GM12878 (cell line): Measurements from ENCODE around the gene CYSTM1. TPM values are rescaled to one million over a fixed set of nuclear protein-coding genes. Genes with fewer than 3 reads are reported as not detected.

ENCODE experiments used
- ATAC-seq: fragments of 200-7000 bp; cut with Tn5 transposase; 3 replicates; pipeline ENCODE4 v1.9.1; 2020; ENCODE audit warnings: mild to moderate bottlenecking, moderate library complexity
- BruUV-seq: library from RNA; stranded (reverse); fragments of 400-500 nt; replicated peaks from 2 replicates; lab custom pipeline; 2021; lab: Mats Ljungman, UMichigan
- CTCF ChIA-PET: fragments of 300-600 bp; sonication (Branson Sonifier 250); formaldehyde crosslinking; extraction: SDS; loops from one replicate; lab custom pipeline; 2021; ENCODE audit warnings: inconsistent platforms; lab: Yijun Ruan, JAX
- POLR2A ChIA-PET: fragments of 350-600 bp; formaldehyde crosslinking; extraction: SDS; loops from one replicate; lab custom pipeline; 2021; ENCODE audit warnings: inconsistent platforms; lab: Charles Lee
- RAD21 ChIA-PET: fragments of 300-600 bp; sonication (Branson Sonifier 250); formaldehyde crosslinking; loops from one replicate; lab custom pipeline; 2023; ENCODE audit warnings: antibody characterized with exemption; ENCODE audit not compliant: unreplicated experiment; lab: Charles Lee
- SMC1A ChIA-PET: fragments of 300-600 bp; sonication (Branson Sonifier 250); formaldehyde crosslinking; loops from one replicate; lab custom pipeline; 2023; ENCODE audit not compliant: unreplicated experiment, uncharacterized antibody; lab: Charles Lee
- DNase-seq: peaks from one replicate; pipeline ENCODE4 v3.0.0-alpha.2; 2011; ENCODE audit warnings: low read depth, low spot score
- FAIRE-seq: peaks from 3 replicates; lab custom pipeline; 2011; peaks lifted over from hg19 to GRCh38; lab: Jason Lieb, UNC
- H2AFZ ChIP-seq: 2 replicates; pipeline ENCODE4 v1.6.0; 2011; ENCODE audit warnings: low read depth, low read length, control low read depth; ENCODE audit not compliant: control insufficient read depth
- H3K27ac ChIP-seq: 2 replicates; pipeline ENCODE4 v1.5.1; 2011; ENCODE audit warnings: control low read depth; ENCODE audit not compliant: control insufficient read depth, insufficient read depth
- H3K27me3 ChIP-seq, 2 experiments: replicated peaks in 1 of 2; 2 replicates each; pipeline versions ENCODE4 v1.6.0 to v1.6.1; 2011; ENCODE audit warnings: low read length in 1 of 2; ENCODE audit not compliant: control insufficient read depth in 2 of 2, insufficient read depth in 2 of 2
- H3K36me3 ChIP-seq, 2 experiments: 2 replicates each; pipeline ENCODE4 v1.5.1; 2011; ENCODE audit warnings: low read length in 1 of 2; ENCODE audit not compliant: control insufficient read depth in 2 of 2, insufficient read depth in 2 of 2
- H3K4me1 ChIP-seq: 2 replicates; pipeline ENCODE4 v1.6.1; 2011; ENCODE audit warnings: mild to moderate bottlenecking, low read length, moderate library complexity, mixed read lengths; ENCODE audit not compliant: control insufficient read depth, insufficient read depth
- H3K4me2 ChIP-seq: 2 replicates; pipeline ENCODE4 v1.6.0; 2011; ENCODE audit warnings: control low read depth; ENCODE audit not compliant: control insufficient read depth, insufficient read depth
- H3K4me3 ChIP-seq: fragments of 200-600 bp; sonication (generic); 2 replicates; pipeline ENCODE4 v1.5.1; 2016
- H3K79me2 ChIP-seq: 2 replicates; pipeline ENCODE4 v1.6.0; 2011; ENCODE audit warnings: low read length; ENCODE audit not compliant: control insufficient read depth, insufficient read depth
- H3K9ac ChIP-seq: 2 replicates; pipeline ENCODE4 v1.8.0; 2011; ENCODE audit warnings: low read length, control low read depth, mixed read lengths; ENCODE audit not compliant: control insufficient read depth, insufficient read depth
- H3K9me3 ChIP-seq: replicated peaks from 3 replicates; pipeline ENCODE4 v1.5.1; 2011; ENCODE audit warnings: mild to moderate bottlenecking, low read length; ENCODE audit not compliant: control insufficient read depth, insufficient read depth
- H4K20me1 ChIP-seq: 2 replicates; pipeline ENCODE4 v1.6.0; 2011; ENCODE audit not compliant: control insufficient read depth, insufficient read depth
- CEBPB ChIP-seq, 2 experiments: fragments of 150-350 bp in 1 of 2; IDR thresholded peaks; 2 replicates each; pipeline ENCODE4 v1.6.1; 2012 to 2014; ENCODE audit warnings: low read depth in 2 of 2, low read length in 2 of 2, borderline replicate concordance in 1 of 2, inconsistent platforms in 1 of 2
- CREB1 ChIP-seq: IDR thresholded peaks from 2 replicates; pipeline ENCODE4 v1.6.1; 2012; ENCODE audit warnings: low read depth, mild to moderate bottlenecking, inconsistent platforms
- FOXK2 ChIP-seq: fragments of 450-650 bp; IDR thresholded peaks from 2 replicates; pipeline ENCODE4 v1.6.1; 2017; ENCODE audit warnings: mild to moderate bottlenecking, moderate library complexity
- KLF5 ChIP-seq: fragments of 450-650 bp; IDR thresholded peaks from 2 replicates; pipeline ENCODE4 v1.6.1; 2014; ENCODE audit warnings: mild to moderate bottlenecking; ENCODE audit not compliant: partially characterized antibody
- NR2F1 ChIP-seq: fragments of 450-650 bp; conservative IDR thresholded peaks from 2 replicates; pipeline ENCODE4 v1.6.1; 2017; ENCODE audit warnings: mild to moderate bottlenecking
- PAX8 ChIP-seq: fragments of 450-650 bp; IDR thresholded peaks from 2 replicates; pipeline ENCODE4 v1.6.1; 2017; ENCODE audit warnings: mild to moderate bottlenecking, moderate library complexity
- RELA ChIP-seq: fragments of 450-650 bp; IDR thresholded peaks from 2 replicates; pipeline ENCODE4 v1.8.0; 2014; ENCODE audit warnings: borderline replicate concordance; ENCODE audit not compliant: partially characterized antibody
- SIX5 ChIP-seq: IDR thresholded peaks from 2 replicates; pipeline ENCODE4 v1.6.1; 2011; ENCODE audit warnings: mild to moderate bottlenecking, low read depth, low read length, moderate library complexity; ENCODE audit not compliant: severe bottlenecking
- SREBF1 ChIP-seq: IDR thresholded peaks from 2 replicates; pipeline ENCODE4 v1.6.1; 2012; ENCODE audit warnings: mild to moderate bottlenecking, low read length
- WGBS: methylation state at CpG from one replicate; pipeline ENCODE4 v1.1.6; 2016; ENCODE audit warnings: low lambda C conversion rate; ENCODE audit not compliant: insufficient replicate concordance, insufficient coverage; ENCODE audit errors: missing lambda C conversion rate; 5-methylcytosine and 5-hydroxymethylcytosine counted together
- in situ Hi-C: fragments of 300-500 bp; cut with MboI; formaldehyde crosslinking; loops from 9 replicates; pipeline ENCODE4 v1.14.3; 2018; ENCODE audit warnings: mixed read lengths
- intact Hi-C: fragments of 100-400 bp; cut with micrococcal nuclease; formaldehyde crosslinking; loops from one replicate; pipeline ENCODE4 v1.14.2; 2022; ENCODE audit not compliant: unreplicated experiment
- polyA plus RNA-seq, 11 experiments: library from polyadenylated mRNA; depleted of rRNA in 4 of 11; unstranded in 6 of 11; stranded (reverse) in 5 of 11; fragments of >200 nt; fragmentation: Nextera tagmentation in 4 of 11; fragmentation: Illumina TruSeq in 1 of 11; extraction: Ambion mirVana in 4 of 11; extraction: Trizol in 1 of 11; gene quantifications; 1 replicate in 1 of 11; 2 replicates in 10 of 11; pipeline versions ENCODE4 v1.2.1 to v1.2.3, GENCODE V29; 2011 to 2016; ENCODE audit warnings: inconsistent platforms in 2 of 11, missing spikeins in 2 of 11, low read depth in 1 of 11
- total RNA-seq, 4 experiments: library from RNA; depleted of rRNA in 3 of 4; stranded (reverse); fragments of >200 nt in 3 of 4; fragmentation: Illumina TruSeq in 1 of 4; extraction: Trizol in 1 of 4; gene quantifications; 2 replicates each; pipeline versions ENCODE4 v1.2.1 to v1.2.3, GENCODE V29; 2013 to 2021
- TF ChIP-seq, protein P1 (sequence below): IDR thresholded peaks from 2 replicates; pipeline ENCODE4 v1.6.1; 2011; ENCODE audit warnings: low read depth, low read length, improper control_type of control experiment, borderline replicate concordance

CYSTM1 gene
- total and polyA plus RNA-seq, 10 of the 15 experiments (the other 5 are each of a cell fraction or from before 2014, with no cell fraction given) = 52.7 to 261 (median 98.7) TPM

DNA sequence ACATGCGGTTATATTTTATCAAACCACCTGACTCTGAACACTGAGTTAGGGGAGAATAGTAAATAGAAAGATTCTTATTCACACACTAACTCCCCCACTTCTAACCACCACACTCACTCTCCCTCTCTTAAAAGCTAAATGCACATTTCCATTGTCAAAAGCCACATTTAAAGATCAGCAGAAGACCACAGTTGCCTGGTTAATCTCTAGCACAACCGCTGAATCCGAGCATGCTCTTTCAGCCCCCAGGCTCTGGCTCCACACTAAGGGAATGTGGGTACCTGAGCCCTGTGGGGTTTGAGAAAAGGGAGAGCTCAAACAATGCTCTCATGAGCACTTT lies 92.2 kb downstream of the CYSTM1 start:
- Histone ChIP-seq H3K4me2 (no peak overlapping the region), H3K4me1 (peaks cover 15% of the 10 kb centered on the region), H4K20me1 (no peaks in the 10 kb centered on the region)
- ATAC-seq (peak; percentile 27), FAIRE-seq (no peak)
- WGBS = 79% methylated on average over 3 of the region's 3 CpGs
- RAD21 ChIA-PET = interaction anchor here (1.2 to 2.2 kb wide), 2 partner anchors 23 to 27 kb away, joined by 3 to 6 read pairs; no protein-coding TSS in a partner anchor
- intact Hi-C loops = no loop called here
- TF ChIP-seq PAX8 (no peak), RELA (no peak), KLF5 (no peak), SREBF1 (no peak), CREB1 (no peak), SIX5 (no peak), FOXK2 (no peak), NR2F1 (no peak), CEBPB (IDR thresholded peaks at IDR 0.05; ENCODE audit: borderline replicate concordance in 1 of 2, low read depth in 2 of 2, low read length in 2 of 2) (no peak)
- TF ChIP-seq, protein P1, sequence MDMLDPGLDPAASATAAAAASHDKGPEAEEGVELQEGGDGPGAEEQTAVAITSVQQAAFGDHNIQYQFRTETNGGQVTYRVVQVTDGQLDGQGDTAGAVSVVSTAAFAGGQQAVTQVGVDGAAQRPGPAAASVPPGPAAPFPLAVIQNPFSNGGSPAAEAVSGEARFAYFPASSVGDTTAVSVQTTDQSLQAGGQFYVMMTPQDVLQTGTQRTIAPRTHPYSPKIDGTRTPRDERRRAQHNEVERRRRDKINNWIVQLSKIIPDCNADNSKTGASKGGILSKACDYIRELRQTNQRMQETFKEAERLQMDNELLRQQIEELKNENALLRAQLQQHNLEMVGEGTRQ = no peak
- TF ChIP-seq, all 136 proteins: peak for 0
- ChIA-PET SMC1A (interaction anchor here (0.6 to 1.8 kb wide), 6 partner anchors 14 to 226 kb away, joined by 3 to 4 read pairs (median 3); no protein-coding TSS in a partner anchor), POLR2A (interaction anchor here (0.9 kb wide), 1 partner anchor 14 kb away, joined by 3 read pairs; no protein-coding TSS in a partner anchor), CTCF (interaction anchor here (0.9 to 2.0 kb wide), 5 partner anchors 41 to 96 kb away, joined by 3 to 7 read pairs (median 4); no protein-coding TSS in a partner anchor)
- in situ Hi-C loops = no loop called here
- H3K27ac ChIP-seq = no peak overlapping the region
- H3K79me2 ChIP-seq = peaks cover 11% of the 10 kb centered on the region
- H3K9ac ChIP-seq = no peak overlapping the region
- no TSS peak for BruUV-seq
- no peak overlapping the region for H2AFZ ChIP-seq
- DNase-seq = no peak
- peaks cover 0 to 2% of the 10 kb centered on the region in 2 experiments; a peak in 1 of 4 replicates for H3K36me3 ChIP-seq
- no peaks in the 10 kb centered on the region for H3K9me3 ChIP-seq
- H3K27me3 ChIP-seq = no peaks in the 10 kb centered on the region
- no peak overlapping the region for H3K4me3 ChIP-seq
